HG03354 (cell line): ENCODE results near the gene TGFB2.
"Not testable (repeated sequence)": the region's sequence is repeated elsewhere in the genome, so short reads cannot be mapped to it uniquely, and the experiment has no call there.

Experiments used
- ATAC-seq: cut with Tn5 transposase; IDR thresholded peaks from one replicate; pipeline ENCODE4 v1.9.1; 2021; ENCODE audit warnings: mild to moderate bottlenecking; ENCODE audit not compliant: unreplicated experiment, poor library complexity, severe bottlenecking

TGFB2 gene

DNA sequence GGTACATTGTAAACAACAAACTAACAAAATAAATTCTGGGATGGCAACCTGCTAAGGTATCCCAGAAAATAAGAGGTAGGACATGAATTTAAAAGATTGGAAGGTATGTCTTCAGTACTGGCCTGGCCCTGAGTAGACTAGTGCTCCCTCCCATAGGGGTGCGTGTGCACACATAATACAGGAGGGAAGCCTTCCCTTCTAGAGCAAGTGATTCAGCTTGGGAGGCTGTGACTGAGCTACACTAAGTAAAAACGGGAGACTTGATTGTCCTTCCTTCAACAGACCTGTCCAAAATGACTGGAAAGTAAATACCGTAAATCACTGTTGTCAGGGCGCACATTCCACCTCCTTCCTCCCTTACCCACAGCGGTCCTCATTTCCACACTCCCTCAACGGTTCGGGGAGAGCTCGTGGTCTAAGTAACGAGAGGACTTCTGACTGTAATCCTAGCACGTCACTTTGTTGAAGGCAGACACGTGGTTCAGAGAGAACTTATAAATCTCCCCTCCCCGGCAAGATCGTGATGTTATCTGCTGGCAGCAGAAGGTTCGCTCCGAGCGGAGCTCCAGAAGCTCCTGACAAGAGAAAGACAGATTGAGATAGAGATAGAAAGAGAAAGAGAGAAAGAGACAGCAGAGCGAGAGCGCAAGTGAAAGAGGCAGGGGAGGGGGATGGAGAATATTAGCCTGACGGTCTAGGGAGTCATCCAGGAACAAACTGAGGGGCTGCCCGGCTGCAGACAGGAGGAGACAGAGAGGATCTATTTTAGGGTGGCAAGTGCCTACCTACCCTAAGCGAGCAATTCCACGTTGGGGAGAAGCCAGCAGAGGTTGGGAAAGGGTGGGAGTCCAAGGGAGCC lies at the start of gene TGFB2:
TGFB2 (plus strand) TSS at position 523 of the 859 bp plus-strand sequence. CDS start 1,366 bp downstream, outside the sequence.
- peak; percentile 62 for ATAC-seq

DNA sequence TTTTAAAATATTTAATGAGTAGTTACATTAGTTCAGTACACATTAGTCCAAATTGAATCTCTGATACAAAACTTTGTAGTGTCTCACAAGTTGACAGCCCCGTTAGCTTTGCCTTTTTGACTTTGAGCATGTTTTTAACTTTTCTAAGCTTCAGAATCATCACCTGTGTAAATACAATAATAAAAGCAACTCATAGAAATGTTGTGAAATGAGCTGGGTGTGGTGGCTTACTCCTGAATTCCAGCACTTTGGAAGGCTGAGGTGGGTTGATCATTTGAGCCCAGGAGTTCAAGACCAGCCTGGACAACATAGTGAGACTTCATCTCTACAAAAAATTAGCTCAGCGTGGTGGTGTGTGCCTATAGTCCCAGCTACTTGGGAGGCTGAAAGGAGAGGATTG lies 49.0 kb upstream of the TGFB2 start:
- no peak for ATAC-seq

DNA sequence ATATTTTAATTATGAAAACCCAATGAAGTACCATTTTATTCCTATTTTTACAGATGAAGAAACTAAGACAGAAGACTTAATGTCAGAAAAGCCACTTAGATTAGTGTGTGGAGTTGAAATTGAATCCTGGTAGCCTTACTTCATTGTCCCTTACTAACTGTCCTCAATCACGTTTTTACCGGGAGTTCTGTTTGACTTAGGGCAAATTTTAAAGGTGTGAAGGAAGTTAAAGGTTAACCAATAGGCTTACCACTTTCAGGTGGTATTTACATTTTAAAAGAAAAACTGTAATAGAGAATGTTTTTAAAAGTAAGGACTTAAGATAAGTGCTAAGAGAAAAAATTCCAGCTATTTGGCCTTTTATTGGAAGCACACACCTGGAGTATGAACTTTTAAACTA lies 47.7 kb upstream of the TGFB2 start:
- no peak for ATAC-seq

DNA sequence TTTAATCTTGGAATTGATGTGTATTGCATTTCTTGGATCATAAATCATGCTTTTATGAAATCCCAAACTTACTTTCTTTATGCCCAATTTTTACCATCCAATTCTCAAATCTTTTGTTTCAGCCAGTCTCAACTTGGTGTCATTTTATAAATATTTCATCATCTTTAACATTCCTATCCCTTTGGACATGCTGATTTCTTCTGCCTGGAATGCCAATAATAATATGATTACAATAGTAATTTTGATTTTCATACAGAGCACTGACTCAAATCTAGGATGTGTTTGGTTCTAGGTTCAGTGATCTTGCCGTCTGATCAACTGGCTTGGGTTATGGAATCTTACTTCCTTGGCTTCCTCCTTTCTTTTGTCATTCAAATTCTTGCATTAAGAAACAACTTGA lies 47.3 kb upstream of the TGFB2 start:
- no peak for ATAC-seq

DNA sequence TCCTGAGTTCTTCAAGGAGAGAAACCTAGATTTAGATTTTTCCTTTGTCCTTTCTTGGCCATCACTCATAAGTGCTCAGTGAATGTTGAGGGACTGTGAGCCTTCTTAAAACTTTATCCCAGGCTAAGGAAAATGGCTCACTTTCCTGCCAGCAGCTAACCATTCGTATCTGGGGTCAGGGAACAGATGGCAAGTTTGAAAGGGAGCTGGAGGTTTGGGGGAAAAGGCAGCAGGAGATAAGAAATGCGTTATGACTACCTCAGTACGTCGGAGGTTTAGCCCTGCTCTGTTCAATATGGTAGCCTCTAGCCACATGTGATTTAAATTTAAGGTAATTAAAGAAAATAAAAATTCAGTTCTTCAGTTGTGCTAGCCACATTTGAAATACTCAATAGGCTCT lies 46.7 kb upstream of the TGFB2 start:
- no peak for ATAC-seq

DNA sequence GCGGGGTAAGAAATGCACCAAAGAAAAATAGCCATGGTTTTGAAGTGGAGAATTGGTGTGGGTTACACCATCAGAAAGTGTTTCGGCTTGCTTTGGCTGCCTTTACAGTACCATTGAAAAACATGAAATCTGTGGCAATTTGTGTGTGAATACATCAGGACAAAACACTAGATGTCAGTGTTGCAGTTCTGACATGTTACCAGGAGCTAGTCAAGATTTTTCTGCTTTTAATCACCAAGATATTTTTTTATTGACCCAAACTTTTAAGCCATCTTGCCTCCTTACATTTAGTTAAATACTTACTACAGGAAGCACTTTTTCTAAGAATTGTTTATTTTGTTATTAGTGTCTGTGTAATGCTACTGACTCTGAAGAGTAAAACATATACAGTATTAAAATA lies 45.7 kb upstream of the TGFB2 start:
- peak; percentile 66 for ATAC-seq

DNA sequence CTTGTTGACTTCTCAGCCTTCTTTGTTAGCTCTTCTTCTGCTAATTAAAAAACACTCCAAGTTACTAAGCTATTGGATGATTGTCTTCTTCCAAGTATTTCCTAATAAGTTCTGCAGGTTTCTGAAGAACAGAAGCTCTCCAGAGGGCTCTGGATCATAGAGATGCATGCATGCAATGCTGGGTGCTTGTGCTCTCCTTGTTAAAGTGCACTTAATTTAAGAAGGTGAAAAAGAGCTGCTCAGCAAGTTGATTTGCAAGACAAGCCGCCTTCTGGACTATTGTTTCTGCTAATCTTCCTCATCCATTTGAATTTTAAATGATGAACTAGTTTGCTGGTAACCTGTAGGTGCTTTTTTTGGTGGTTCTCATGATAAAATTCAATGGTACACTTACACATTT lies 43.9 kb upstream of the TGFB2 start:
- no peak for ATAC-seq

DNA sequence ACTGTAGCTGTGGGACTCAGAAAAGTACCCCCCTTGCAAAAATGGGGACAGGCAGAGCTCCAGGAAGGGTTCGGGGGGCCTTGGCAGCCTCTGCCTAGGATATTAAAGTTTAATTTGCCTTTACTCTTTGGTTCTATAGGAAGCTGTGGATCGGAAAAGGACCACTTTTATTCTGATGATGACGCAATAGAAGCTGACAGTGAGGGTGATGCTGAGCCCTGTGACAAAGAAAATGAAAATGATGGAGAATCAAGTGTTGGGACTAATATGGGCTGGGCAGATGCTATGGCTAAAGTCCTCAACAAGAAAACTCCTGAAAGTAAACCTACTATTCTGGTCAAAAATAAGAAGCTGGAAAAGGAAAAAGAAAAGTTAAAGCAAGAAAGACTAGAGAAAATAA lies 43.0 kb upstream of the TGFB2 start:
- ATAC-seq, result no peak

DNA sequence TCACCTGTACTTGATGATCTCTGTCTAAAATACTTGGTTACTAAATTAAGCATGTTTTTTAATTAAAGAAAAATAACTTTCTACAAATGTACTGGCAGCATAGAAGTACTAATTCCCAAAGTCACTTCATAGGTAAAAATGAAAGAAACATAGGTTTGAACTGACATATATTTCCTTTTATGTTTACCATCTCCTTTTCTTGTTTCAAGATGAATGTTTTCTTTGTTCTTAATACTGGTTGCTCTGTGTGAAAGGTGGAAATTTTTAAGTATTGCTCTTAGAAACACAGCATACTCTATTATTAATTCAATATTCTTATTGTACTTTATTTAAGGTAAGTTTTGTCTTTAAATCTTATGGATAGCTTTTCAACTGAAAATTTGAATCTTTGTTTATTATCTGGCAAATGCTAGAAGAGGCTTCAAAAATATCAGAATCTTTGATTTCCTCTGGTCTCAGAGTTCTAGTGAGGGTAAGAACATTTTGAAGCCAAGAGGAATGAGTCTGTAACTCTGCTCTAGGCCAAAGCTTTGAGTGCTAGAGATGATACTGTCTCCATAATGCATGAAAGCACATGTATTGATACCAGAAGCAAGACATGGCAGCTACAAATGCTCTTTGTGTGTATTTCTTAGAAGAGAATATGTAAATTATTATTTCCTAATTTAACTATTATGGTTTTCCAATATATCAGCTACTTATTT lies 41.8 kb upstream of the TGFB2 start:
- ATAC-seq, result no peak

DNA sequence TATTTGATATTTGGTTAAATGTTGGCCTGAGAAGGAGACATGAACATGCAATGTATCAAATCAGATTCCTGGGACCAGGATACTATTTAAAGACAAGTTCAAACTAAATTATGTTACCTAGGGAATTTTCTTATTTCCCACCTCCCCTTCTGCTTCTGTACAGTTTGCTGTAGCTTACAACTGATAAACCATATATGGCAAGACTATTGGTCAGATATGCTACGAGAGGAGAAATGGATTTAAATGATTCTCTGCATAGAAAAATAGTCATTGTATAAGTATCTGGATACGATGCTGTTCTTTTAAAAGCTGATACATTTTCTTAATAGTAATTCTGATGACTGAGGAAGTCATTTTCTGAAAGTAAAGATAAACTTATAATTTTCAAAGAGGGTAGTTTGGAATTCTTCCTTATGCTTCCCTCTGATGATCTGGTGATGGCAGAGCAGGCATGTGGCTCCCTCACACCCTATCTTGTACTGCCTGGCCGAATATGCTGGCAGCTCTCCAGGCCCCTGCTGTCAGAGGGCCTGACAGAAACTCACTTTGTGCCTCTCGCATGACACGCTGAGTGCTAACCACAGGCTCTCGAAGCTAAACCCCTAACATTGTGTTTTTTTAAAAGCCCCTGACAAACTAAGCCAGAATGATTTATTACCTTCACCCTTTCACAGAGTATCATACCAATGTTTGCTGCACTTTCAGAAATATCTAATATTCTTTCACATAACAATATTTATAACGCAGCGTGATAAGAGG lies 40.7 kb upstream of the TGFB2 start:
- ATAC-seq, result no peak

DNA sequence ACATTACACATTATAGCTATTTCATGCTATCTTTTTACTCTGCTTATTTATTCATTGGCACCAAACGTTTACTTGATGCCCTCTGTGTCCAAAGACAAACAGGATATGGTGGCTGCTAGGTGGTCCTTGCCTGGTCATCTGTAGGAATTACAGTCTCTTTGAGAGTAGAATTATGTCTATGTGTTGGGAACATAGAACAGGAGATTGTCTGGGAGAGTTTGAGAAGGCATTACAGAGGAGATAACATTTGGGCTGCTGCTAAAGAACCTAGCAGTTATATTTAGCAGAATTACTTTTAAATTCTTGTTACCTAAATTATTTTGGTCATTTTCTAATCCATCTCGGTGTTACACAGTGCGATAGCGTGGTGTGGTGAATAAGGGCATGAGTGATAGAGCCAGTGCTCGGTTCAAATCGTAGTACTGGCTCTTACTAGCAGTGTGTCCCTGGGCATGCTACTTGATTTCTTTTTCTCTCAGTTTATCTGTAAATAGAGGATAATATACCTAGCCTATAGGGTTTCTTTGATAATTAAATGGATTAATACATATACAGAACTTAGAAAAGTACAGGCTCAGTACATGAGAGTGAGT lies 39.6 kb upstream of the TGFB2 start:
- ATAC-seq, result no peak

DNA sequence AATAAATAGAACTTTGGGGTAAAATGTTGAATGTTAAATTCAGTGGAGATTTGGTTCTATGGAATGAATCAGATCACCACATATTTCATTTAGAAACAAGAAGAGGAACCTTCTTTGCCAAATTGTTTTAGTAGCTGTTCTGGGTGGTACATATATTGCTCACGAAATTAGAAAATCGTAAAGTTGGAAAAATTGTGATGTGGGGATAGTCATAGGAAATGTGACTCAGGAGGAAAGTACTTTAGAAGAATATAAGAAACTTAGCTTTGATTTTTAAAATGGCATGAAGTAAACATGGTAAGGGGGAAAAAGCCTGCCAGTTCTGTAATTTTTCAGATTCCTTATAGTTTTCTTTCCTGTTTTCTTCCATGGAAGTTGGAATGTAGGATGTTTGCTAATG lies 32.6 kb upstream of the TGFB2 start:
- ATAC-seq, result no peak

DNA sequence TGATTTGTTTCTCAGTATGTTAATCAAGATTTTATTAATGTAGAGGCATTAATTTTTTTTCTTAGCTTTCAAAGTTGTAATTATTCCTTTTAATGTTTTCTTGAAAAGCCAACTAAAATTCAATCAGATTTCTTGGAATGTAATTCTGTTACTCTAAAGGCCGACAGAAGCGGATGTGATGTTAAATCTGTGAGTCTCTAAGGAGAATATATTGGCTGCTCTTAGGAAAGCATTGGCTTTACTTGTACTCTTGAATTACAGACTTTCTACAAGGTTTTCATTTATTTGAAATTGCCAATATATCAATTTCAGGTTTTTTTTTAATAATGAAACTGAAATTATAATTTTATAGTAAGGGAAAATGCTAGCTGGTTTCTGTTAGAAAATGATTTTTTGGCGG lies 30.8 kb upstream of the TGFB2 start:
- ATAC-seq, result no peak

DNA sequence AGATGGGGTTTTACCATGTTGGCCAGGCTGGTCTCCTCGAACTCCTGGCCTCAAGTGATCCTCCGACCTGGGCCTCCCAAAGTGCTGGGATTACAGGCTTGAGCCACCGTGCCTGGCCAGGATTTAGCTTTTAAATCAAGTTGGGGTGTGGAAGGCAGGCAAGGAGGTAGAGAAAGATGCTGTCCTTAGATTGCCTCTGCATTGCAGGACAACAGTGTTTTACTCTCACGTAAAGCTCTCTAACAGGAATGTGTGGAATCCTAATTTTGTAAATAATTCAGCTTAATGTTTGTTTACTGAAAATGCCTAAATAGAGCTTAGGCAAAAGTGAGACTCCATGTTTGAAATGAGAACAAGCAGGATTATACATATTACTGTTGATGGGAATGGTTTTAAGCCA lies 29.5 kb upstream of the TGFB2 start:
- no peak for ATAC-seq

DNA sequence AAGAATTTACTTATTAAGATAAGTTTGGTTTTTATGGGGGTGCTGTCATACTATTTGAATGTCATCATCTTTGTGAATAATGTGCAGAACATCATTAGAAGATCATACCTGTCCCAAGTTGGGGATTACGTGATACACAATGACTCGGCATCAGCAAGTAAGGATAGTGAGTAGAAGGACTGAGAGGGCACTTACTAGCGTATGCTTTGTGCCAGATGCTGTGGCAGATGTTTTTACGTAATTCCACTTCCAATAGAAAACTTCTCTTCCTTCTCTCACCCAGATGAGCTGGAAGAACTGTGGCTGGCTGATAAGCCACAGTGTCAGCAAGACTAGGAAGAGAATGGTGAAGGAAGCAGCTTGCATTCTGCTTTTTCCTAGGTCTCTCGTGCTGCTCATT lies 28.1 kb upstream of the TGFB2 start:
- ATAC-seq, result no peak

DNA sequence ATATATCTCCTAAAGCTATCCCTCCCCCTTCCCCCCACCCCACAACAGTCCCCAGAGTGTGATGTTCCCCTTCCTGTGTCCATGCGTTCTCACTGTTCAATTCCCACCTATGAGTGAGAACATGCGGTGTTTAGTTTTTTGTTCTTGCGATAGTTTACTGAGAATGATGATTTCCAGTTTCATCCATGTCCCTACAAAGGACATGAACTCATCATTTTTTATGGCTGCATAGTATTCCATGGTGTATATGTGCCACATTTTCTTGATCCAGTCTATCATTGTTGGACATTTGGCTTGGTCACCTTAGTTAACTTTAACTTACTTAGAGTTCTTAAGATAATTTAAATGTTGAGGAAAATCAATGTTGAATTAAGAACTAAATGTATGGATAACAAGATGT lies 25.0 kb upstream of the TGFB2 start:
- not testable (repeated sequence) for ATAC-seq

DNA sequence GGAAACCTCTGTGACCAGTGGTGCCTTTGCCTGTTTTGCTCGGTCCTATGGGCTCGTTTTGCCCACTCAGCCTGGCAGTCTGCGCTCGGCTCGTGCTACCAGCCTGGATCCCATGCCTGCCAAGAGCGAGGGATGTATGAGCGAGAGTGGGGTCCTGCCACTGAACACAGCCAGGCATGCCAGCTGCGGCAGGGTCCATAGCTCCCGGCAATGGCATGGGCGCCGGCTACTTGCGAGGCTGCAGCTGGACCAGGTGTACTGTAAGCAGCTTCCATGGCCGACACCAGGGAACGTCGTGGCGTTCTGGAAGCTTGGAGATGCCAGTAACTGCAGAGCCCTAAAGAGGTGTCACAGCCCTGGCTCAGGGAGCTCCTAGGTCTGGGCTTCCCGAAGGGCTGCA lies 22.4 kb upstream of the TGFB2 start:
- no peak for ATAC-seq

DNA sequence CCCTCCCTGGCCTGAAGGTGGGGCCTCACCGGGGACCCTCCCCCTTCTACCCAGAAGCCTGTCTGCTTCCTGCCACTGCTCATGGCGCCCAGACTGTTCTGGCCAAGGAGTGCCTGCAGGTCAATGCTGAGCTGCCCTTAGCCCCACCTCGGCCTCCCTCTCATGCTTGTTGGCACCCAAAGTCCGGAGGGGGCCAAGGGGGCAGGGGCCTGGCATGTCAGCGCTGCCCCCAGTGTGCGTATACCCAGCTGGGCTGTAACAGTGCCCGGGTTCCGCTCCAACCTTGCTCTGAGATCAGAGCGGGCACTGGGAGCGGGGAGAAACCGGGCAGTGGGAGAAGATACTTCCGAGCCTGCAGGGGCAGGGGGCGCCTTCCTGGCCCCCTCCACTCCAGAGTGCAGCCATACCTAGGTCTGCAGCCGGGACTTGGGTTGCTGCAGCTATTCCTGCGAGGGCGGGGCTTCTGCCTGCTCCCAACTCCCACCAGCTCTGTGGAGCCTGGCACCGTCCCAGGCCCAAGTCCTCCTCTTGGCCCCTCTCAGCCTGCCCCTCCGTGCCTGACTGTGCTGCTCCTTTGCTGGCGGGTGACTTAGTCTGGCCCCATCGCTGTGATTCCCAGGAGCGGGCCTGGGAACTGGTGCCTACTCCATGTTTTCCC lies 21.4 kb upstream of the TGFB2 start:
- no peak for ATAC-seq

DNA sequence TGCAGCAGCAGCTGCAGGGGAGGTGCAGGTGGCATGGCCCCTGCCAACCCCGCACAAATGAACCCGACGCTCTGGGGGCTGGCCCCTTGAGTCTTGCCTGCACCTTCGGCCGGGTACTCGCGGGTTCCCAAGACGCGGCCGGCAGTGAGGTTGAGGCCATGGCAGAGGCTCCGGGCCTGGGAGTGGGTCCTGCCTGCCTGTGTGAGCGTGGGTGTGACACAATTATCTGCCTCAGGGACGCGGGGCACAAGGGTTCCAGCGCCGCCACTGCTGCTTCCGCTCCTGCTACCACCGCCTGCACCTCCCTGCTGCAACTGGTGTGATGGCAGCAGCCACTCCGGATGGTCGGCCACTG lies 20.9 kb upstream of the TGFB2 start:
- ATAC-seq, result no peak

DNA sequence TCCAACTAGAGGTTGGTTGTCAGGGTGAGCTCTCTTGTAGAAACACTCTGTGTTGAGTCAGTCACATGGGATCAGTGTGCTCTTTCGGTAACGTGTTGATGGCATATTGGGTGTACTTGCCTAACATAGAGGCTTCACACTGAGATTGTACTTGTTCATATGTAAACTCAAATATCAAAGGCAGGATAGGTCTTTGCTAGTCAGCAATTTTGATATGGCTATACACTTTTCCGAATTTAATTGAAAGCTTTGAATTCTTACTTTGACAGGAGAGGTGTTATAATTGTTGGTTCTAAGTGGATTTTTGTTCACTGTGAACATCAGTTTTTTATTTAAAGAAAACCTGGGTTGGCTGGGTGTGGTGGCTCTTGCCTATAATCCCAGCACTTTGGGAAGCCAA lies 16.4 kb upstream of the TGFB2 start:
- ATAC-seq, result no peak
